NCI-H526 (cell line): ENCODE results near the gene MAP1B.

Experiments used
- DNase-seq, 2 experiments: peaks; one replicate each; lab custom pipeline; 2025; lab: John Stamatoyannopoulos, UW

The MAP1B gene

DNA sequence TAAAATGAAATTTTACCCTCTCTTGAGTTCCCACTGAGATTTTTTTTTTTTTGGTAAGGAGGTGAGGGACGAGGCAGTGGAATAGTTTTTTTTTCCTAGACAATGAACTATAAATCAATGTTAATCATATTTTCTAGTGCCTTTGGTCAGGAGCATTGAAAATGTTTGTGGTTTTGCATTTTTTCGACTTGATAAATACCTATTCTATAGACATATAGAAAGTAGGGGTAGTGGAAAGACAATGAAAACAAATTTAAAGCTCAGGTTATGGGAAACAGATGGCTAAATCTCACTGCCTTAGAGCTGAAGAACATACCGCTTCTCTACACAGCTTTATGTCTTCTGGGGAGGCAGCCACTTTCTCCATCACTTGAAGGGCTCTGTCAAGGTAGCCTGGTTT, 118.5 kb downstream of the MAP1B start:
- DNase-seq: no peak

DNA sequence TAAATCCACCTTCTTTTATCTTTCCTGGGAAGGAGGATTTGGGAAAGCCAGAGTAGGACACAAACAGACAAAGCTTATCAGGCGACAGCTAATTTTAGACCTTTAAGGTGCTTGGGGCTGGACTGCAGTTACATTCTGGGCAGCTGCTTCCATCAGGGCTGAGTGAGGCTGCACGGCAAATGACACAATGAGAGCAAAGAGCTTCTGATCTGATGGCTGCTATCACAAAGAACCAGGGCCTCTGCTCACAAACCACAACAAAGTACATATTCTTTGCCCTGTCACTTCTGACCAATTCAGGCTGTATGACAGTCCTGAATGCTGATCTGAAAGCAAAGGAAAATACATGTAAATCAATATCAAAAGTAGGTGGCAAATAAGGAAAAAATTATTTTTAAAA, 119.7 kb downstream of the MAP1B start:
- DNase-seq: no peak

DNA sequence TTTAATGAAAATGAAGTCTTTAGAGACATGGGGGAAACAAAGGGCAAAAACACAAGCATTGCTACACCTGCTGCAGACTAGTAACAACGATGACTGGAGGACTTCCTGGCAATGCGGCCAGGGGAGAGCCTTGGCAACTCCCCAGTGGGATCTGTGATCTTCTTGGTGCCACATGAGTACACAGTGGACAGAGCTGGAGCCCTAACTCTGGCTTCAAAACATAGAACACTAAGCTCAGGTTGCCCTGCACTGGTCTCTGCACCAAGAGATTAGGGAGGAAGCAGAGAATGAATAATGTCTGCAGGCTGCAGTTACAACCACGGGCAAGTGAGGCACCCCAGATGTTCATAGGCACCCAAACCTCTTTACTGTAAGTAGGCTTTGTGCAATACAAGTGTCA, 121.7 kb downstream of the MAP1B start:
- no peak for DNase-seq

DNA sequence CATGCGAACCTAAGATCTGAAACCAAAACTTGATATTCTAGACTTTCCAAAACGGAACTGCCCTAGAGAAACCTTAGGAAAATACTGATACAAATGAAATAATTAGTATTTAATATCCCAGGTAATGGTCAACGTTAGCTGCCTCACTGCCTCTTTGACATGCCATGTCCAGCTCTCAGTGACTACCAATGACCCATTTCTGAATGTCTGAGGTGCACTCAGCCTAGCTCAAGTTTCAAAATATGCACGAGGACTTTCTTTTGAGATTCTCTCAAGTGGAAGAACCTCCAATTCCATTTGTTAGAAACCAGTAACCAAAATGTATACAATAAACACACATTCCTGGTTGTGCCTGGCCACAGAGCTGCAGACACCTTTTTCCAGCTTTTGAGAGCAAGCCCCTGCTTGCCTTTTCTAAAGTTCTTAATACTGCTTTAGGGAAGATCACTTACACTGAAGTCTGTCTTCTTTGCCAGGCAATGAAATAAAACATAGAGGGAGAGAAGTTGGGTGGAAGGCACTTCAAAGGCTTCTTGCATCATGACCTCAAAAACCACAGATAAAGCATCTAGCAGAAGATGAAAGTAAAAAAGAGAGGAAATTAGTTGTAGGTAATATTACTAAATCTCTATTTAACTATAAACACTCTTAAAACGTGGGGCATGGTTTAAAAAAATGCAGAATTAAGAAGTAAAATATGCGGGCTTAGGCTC, 124.9 kb downstream of the MAP1B start:
- no peak for DNase-seq

DNA sequence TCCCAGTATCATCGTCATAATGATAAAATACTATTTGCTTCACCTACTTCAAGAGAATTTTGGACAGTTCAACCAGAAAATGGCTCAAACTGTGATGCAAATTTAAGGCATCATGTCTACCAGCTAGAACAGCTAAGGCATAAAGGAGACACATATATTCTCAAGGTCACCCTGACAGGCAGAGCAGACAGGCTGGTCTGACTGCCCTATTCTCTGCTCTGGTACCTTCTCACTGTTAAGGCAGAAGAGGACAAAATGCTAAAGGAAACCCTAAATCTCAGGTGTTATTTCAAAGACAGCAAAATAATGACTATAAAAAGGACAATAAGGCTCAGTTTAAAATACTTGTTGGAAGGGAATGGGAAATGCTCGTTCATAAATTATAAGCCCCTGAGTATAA, 125.6 kb downstream of the MAP1B start:
- no peak for DNase-seq

DNA sequence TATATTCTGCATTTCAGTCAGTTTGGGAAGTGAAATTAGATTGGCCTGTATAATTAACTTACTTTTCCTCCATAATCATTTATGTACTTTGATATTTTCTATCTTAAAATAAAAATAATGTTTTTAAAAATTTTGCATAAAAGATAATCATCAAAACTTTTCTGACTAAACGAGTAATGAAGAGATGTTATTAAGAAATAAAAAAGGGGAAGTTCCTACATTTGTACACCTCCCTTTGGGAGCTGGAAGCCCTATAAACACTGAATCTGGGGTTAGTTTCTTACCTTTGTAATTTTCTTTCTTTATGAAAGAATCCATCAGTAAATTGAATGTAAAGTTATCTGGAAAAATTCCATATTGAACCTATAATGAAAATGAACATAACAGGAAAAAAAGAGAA, 126.6 kb downstream of the MAP1B start:
- no peak for DNase-seq

DNA sequence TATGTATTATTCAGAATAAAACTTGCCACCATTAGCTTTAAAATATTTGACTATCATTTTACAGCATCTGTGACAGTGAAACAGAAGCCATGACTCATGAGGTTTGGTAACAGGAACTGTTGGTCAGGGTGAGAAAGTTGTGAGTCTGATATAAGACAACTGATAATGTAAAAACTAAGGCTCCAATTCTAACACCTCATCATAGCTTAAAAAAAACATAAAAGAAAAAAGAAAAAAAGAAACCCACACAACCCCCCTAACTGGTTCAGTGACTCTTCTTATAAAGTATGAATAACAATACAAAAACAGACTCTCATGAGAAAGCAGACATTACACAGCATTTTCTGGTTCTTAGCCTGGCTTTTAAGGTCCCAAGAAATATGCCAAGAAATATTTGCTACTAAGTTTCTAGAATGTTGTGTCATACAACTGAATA, 127.0 kb downstream of the MAP1B start:
- no peak for DNase-seq

DNA sequence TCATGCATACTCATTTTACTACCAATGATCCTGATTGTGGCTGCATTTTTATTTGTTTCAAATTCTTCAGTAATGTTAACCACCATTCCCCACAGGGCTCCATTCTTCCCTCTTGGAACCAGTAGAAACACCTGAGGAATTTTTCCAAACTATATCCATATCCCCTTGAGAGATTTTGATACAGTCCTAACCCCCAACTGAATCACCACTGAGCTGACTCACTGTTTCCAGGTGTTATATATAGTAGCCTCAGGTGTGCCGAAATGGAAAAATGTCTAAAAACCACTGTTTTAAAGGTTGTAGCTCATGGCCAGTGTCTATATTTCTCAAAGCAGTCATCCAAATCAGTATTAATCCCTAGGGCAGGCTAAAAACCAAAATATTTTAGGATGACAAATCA, 127.6 kb downstream of the MAP1B start:
- no peak for DNase-seq

DNA sequence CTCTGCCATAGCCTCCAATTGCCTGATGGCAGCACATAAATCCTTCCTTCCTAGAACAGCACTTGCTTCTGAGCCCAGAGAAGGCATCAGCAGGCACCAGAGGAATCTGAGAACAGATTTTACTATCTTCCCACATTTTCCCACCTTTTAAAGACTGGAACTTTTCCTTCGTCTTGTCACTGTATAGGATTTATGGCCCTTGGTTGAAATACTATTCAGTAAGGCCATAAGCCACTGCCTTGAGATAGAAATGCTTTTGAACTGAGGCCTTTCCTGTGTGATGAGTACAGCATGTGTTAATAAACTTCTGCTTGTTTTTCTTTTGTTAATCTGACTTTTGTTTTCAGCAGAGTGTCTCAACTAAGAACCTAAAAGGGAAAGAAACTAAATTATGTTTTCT, 128.4 kb downstream of the MAP1B start:
- DNase-seq: no peak

DNA sequence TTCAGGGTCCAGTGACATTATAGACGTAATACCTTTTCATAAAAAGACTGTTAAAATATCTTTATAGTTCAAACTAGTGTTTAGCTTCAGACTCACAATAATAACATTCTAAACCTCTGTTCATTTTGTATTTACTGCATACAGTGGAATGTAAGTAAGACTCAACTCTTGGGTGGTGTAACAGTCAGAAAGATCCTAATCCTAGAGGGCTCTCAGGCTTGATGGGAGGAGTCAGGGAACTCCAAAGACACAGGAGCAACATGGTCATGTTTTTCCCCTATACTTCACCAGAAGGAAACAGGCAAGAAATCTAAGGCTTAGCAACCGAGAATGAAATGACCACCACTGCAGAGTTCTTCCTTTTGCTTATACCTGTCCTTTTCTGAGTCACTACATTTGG, 130.1 kb downstream of the MAP1B start:
- no peak for DNase-seq

DNA sequence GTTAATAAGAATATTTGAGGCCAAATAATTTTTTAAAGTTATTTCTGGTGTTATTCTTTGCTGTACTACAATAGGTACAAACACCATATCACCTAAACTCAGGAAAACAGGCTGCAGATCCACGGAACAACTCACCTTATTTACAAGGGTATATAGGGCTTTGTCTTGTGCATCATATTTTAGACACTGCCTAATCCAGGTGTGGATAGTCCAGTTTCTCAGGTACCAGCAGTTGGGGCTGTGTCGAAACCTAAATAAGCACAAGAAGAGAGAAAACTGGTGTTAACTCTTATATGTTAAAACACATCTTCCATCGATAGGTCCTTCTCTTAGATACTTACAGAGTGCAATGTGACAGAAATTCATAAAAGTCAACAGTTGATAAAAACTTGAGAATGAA, 130.6 kb downstream of the MAP1B start:
- no peak for DNase-seq

DNA sequence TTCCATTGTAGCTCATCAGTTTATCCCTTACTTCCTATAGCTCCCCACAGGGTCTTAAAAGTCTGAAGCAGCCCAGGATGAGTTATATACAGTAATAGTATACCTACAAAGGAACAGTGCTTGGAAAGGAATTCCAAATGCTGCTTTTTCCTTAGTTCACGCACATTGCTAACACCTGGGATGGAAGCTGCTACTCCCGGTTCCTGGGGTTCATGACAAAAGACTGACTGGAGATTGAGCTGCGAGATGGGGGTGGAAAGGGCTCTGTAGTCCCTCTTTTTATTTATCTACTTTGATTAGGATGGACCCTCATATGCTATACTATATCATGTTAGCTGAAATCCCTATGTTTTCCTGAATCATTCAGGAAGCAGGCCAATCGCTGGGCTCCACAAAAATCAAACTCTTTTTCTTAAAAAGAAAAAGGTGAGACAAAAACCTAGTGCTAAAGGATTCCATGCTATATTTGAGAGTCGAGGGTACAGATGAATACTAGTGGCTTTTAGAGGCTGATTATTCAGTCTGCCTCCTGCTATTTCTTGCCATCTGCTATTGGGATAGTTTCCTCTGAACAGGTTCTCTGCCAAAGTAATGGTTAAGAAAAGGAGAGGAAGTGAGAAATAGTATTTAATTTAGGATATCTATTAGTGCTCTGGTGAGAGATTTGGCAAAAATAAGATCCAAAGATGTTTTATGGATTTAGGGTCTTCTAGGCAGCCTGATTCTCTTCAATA, 131.6 kb downstream of the MAP1B start:
- DNase-seq: no peak

DNA sequence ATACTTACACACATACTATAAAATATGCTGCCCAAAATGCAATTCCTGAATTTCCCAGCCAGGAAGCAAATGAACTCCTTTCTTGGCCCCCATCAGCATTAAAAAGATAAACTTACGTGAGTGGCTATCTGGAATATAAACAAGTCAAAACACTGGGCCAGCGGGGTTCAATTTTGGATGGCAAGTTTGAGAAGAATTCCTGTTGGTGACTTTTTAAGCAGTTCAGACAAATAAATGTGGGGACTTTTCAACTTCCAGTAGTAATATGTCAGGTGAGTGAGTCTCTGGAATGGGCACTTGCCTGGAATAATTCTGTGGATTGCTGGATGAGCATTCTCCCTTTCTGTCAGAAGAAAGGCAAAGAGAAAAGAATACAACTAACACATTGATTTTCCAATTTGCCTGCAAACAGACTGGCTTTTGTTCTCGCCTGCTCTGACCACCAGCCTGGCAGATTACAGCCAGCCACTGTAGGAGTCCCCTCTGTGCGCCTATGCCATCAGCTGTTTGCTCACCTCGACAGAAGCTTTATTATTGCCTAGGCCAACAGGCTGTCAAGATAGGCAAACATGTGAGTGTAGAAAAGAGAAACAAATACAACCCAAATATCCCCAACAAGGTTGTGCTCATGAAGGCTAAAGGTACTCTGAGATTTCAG, 134.2 kb downstream of the MAP1B start:
- DNase-seq: peak; percentile 20 to 72

DNA sequence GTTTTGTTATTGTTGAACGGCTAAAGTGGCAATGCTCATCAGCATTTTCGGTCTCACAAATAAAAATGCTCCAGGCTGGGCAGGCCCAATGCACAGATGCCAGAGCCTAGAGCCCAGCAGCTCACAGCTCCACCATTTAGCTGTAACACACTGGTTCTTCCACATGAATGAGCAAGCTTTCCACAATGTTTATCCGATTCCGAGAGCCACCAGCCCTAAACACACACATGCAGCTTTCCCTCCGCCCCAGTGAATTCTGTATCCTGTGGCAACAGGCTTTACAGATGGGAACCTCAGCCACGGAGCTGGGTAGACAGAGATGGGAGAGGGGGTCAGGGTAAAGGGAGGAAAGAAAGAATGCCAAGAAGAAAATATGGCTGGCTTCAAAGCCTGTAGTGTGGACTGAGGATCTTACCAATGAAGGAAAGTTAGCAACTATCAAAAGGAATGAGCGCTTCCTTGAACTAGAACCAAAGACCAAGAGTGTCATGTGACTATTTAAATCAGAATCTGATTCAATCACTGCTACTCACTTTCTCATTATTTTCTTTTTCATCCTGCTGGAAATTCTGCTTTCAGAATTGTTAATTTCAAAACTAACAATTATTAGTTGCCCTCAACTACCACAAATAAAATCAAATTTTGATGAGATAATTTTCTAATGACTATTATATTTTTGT, 135.7 kb downstream of the MAP1B start:
- DNase-seq: peak in 1 of 2 experiments; percentile 29

DNA sequence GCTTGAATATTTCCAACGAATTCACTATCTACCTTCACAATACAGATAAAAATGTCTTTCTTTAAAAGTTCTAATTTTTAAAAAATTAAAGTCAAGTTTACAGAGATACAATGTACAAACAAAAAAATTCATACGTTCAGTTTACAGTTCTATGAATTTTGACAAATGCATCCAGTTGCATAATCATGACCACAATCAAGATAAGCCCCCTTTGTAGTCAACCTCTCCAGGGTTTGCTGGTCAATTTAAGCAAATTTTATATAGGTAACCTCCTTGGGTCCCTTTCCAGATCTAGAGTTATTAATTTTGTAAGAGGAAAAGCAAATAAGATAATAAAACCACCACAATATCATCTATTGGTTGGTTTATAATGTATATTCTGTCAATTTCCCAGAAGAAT, 136.4 kb downstream of the MAP1B start:
- no peak for DNase-seq

DNA sequence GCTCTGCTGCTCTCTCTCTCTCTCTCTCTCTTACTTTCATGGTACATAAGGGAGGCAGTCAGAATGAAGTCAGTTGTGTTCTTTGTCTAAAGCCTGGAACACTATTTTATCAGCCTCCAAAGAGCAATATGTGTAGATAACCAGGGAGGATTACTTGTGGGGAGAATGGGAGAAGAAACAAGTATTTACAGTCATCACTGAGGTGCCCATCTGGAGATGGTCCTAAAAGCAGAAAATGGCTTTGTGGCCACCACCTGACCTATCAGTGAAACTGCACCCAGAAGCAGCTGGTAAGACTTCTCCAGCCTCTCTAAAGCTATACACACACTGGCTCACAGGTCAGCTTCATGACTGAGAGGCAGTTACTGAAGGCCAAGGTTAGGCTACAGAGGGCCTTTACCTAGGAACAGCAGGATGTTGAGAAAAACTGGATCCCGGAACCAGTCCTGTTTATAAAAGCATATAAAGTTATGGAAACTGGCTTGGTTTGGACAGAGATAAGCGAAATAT, 137.6 kb downstream of the MAP1B start:
- DNase-seq: peak in 1 of 2 experiments; percentile 36

DNA sequence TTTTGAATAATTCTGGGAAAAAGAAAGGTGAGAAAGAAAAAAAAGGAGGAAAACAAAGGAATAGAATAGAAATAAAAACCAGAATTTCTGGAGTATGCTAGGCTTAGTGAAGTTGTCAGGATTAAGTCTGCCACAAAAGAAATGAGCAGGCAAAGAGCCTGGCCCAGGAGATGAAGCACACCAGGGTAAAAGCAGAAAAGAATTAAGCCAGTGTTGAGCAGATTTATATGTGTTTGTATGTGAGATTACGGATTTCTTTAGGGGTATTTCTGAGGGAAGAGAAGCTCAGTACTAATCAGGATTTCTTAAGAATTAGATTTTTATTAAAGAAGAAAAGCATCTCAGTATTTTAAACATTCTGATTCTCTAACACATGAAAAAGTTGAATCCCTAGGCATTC, 138.3 kb downstream of the MAP1B start:
- DNase-seq: no peak

DNA sequence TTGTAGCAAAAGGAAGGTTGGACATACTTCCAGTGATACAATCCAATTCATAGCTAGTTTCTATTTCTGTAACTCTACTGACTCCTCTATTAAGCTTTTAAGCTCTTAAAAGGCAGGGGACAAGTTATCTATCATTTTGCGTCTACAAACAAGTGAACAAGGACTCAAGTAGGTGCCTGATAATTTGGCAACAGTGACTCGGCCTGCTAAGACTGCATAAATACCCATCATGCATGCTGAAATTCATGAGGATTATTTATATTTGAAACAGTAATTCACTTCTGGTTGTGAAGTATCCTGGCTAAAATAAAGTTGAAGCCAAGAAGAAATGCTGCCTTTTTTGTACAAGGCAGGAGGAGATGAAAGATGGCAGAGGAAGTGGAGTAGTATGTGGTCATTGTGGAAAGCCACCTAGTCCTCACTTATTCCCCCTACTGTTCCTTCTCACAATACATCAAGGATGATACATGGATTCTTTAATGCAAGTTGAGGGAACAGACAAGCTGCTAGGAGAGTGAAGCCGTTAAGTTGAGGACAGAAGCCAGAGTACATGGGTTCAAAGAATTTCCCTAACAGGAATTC, 138.8 kb downstream of the MAP1B start:
- no peak for DNase-seq

DNA sequence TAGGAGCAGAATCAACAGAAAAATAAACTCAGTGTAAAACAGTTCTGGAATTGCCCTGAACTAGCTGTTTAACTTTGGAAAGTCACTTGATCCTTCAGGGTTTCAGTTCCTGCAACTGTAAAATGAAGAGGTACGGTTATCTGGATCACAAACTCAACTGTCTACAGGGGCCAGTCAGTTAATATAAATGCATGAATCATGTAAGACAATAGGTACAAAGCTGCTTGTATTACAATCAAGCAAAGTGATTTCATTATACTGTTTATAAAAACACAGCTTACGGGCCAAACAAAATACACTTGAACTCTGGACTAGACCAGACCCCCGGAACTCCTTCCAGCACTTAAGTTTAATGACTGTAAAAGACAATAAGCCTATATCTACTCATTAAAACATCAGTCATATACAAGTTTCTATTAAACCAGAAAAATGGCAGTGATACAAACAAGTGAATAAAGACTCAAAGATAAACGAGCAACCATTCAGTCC, 139.7 kb downstream of the MAP1B start:
- DNase-seq: no peak

DNA sequence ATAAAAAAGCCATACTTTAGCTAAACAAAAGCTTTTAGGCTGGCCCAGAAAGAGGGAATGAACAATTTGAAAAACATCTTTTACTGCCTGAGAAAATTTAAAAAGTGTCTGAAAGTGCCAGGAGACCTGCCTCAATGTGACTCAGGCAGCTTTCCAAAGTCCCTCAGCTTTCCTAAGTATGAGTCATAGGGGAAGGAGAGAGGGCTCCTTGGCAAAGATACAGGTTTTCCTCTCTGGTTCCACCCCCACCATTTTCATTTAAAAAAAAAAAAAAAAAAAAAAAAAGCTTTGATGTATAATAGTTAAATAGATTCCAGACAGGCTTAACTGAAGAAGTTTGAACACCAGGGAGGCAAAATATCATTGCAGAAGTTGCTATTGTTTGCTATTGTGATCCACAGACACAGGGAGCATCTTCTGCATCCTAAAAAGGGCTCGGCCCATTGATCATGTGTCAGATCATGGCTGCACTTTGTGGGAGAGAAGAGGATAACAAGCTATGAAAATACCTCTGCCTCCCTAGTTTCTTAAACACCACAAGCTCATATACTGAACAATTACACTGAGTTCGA, 141.2 kb downstream of the MAP1B start:
- DNase-seq: no peak

DNA sequence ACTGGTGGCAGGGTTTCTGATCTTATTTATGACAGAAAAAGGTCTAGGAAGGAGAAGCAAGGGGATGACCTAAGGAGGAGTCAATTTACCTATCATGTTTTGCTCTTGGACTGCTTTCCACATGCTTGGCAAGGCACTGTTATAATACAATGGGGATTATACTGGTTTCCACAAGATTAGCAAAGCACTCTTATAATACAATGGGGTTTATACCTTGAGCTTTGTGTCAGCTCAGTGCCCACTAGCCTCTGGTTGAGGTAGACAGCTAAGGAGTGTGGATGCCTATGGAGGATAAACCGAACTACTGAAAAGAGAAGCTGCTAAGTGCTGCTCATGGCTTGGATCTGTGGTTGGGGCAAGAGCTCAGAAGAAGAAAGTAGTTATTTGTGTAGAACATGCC, 144.1 kb downstream of the MAP1B start:
- DNase-seq: no peak

DNA sequence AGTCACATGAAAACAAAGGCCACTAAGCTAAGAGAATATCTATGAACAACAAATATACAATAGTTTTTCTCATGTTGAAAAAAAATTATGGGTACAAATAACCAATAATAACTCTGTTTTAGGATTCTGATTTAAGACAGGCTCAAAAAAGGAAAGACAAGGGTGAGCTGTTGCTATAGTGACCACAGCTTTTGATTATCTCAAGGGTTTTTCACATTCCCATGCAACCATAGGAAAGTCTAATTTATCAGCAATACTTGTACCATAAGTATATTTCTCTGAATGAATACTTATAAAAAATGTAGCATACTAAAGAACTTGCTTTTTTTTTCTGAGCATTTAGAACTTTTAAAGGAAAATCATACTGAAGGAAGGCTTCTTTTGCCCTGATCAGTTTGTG, 144.7 kb downstream of the MAP1B start:
- no peak for DNase-seq
